Mammary epithelial cell (primary cell): ENCODE results near the gene SPEF2.

Experiments
- EZH2 ChIP-seq: IDR thresholded peaks from 2 replicates; pipeline ENCODE4 v1.6.1; 2012; ENCODE audit warnings: low read length, inconsistent platforms, borderline replicate concordance
- TF ChIP-seq, protein P1 (sequence below), 2 donors: IDR thresholded peaks in 1 of 2; conservative IDR thresholded peaks in 1 of 2; 2 replicates each; pipeline ENCODE4 v1.5.1; 2011 to 2012; ENCODE audit warnings: inconsistent platforms in 2 of 2, low read length in 2 of 2, mild to moderate bottlenecking in 2 of 2, control low read depth in 1 of 2, low read depth in 1 of 2; ENCODE audit not compliant: insufficient read depth in 1 of 2; ENCODE audit errors: extremely low read depth in 1 of 2

- TF ChIP-seq EZH2: no peak
- TF ChIP-seq, protein P1, sequence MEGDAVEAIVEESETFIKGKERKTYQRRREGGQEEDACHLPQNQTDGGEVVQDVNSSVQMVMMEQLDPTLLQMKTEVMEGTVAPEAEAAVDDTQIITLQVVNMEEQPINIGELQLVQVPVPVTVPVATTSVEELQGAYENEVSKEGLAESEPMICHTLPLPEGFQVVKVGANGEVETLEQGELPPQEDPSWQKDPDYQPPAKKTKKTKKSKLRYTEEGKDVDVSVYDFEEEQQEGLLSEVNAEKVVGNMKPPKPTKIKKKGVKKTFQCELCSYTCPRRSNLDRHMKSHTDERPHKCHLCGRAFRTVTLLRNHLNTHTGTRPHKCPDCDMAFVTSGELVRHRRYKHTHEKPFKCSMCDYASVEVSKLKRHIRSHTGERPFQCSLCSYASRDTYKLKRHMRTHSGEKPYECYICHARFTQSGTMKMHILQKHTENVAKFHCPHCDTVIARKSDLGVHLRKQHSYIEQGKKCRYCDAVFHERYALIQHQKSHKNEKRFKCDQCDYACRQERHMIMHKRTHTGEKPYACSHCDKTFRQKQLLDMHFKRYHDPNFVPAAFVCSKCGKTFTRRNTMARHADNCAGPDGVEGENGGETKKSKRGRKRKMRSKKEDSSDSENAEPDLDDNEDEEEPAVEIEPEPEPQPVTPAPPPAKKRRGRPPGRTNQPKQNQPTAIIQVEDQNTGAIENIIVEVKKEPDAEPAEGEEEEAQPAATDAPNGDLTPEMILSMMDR (conservative IDR thresholded peaks at IDR 0.05 in 1 of 2, IDR thresholded peaks at IDR 0.05 in 1 of 2; ENCODE audit: extremely low read depth in 1 of 2, insufficient read depth in 1 of 2, low read depth in 1 of 2, low read length in 2 of 2): peak; percentile 47 to 66
These were observed 33.5 kb downstream of the SPEF2 start for GRCh38 chr5:35651002-35651756.
